ENCODE measurements around the gene KLHL35.

Gene KLHL35

GRCh38 chr11:75445315-75445953 is 12.4 kb upstream of the KLHL35 start:
- Histone ChIP-seq H3K4me2 (ENCODE audit: insufficient read depth, low read length) (no peak overlapping the region), H3K36me3 (ENCODE audit: insufficient read depth, low read length) (no peaks in the 10 kb centered on the region), H3K9ac (ENCODE audit: low read depth, low read length) (no peak overlapping the region), H3K27ac (ENCODE audit: low read length) (no peak overlapping the region), H3K4me1 (ENCODE audit: insufficient read depth, low read length) (no peaks in the 10 kb centered on the region), H3K9me3 (ENCODE audit: insufficient read depth, low read length, severe bottlenecking) (no peaks in the 10 kb centered on the region), H3K79me2 (ENCODE audit: insufficient read depth, low read length) (no peaks in the 10 kb centered on the region), H4K20me1 (ENCODE audit: insufficient read depth, low read length) (no peaks in the 10 kb centered on the region; the same call in 1 of the 2 replicates), H3K4me3 (ENCODE audit: low read depth in 1 of 2, low read length in 2 of 2) (no peak overlapping the region), H2AFZ (ENCODE audit: low read depth, low read length) (no peak overlapping the region), H3K27me3 (ENCODE audit: insufficient read depth, low read length, poor library complexity) (no peaks in the 10 kb centered on the region)
- DNase-seq, result peak; percentile 74
- peak; percentile 91 for ATAC-seq (ENCODE audit: insufficient read depth, low read depth)
- TF ChIP-seq EZH2 (IDR thresholded peaks at IDR 0.05; ENCODE audit: borderline replicate concordance, low read depth, low read length, severe bottlenecking), result no peak
- TF ChIP-seq CTCF (IDR thresholded peaks at IDR 0.05; ENCODE audit: borderline replicate concordance, extremely low read depth, low read length, poor library complexity, severe bottlenecking), result peak; percentile 99

- Histone ChIP-seq H3K4me2 (ENCODE audit: insufficient read depth, low read length) (no peak overlapping the region), H2AFZ (ENCODE audit: low read depth, low read length) (no peak overlapping the region), H4K20me1 (ENCODE audit: insufficient read depth, low read length) (no peaks in the 10 kb centered on the region; the same call in 1 of the 2 replicates), H3K27me3 (ENCODE audit: insufficient read depth, low read length, poor library complexity) (no peaks in the 10 kb centered on the region), H3K36me3 (ENCODE audit: insufficient read depth, low read length) (no peaks in the 10 kb centered on the region), H3K9ac (ENCODE audit: low read depth, low read length) (no peak overlapping the region), H3K79me2 (ENCODE audit: insufficient read depth, low read length) (no peaks in the 10 kb centered on the region), H3K27ac (ENCODE audit: low read length) (no peak overlapping the region), H3K9me3 (ENCODE audit: insufficient read depth, low read length, severe bottlenecking) (no peaks in the 10 kb centered on the region), H3K4me3 (ENCODE audit: low read depth in 1 of 2, low read length in 2 of 2) (no peak overlapping the region), H3K4me1 (ENCODE audit: insufficient read depth, low read length) (no peaks in the 10 kb centered on the region)
- ATAC-seq (ENCODE audit: insufficient read depth, low read depth) (no peak), DNase-seq (no peak)
- no peak for TF ChIP-seq CTCF (IDR thresholded peaks at IDR 0.05; ENCODE audit: borderline replicate concordance, extremely low read depth, low read length, poor library complexity, severe bottlenecking)
- no peak for TF ChIP-seq EZH2 (IDR thresholded peaks at IDR 0.05; ENCODE audit: borderline replicate concordance, low read depth, low read length, severe bottlenecking)
These were observed 10.0 kb upstream of the KLHL35 start for GRCh38 chr11:75443043-75443442.

GRCh38 chr11:75442161-75442885 is 9.3 kb upstream of the KLHL35 start:
- ATAC-seq (ENCODE audit: insufficient read depth, low read depth) (no peak), DNase-seq (no peak)
- Histone ChIP-seq H3K27me3 (ENCODE audit: insufficient read depth, low read length, poor library complexity) (no peaks in the 10 kb centered on the region), H3K9me3 (ENCODE audit: insufficient read depth, low read length, severe bottlenecking) (no peaks in the 10 kb centered on the region), H3K4me2 (ENCODE audit: insufficient read depth, low read length) (no peak overlapping the region), H3K27ac (ENCODE audit: low read length) (no peak overlapping the region), H3K4me3 (ENCODE audit: low read depth in 1 of 2, low read length in 2 of 2) (no peak overlapping the region), H2AFZ (ENCODE audit: low read depth, low read length) (no peak overlapping the region), H3K36me3 (ENCODE audit: insufficient read depth, low read length) (no peaks in the 10 kb centered on the region), H3K4me1 (ENCODE audit: insufficient read depth, low read length) (no peaks in the 10 kb centered on the region), H4K20me1 (ENCODE audit: insufficient read depth, low read length) (no peaks in the 10 kb centered on the region; the same call in 1 of the 2 replicates), H3K79me2 (ENCODE audit: insufficient read depth, low read length) (no peaks in the 10 kb centered on the region), H3K9ac (ENCODE audit: low read depth, low read length) (no peak overlapping the region)
- no peak for TF ChIP-seq CTCF (IDR thresholded peaks at IDR 0.05; ENCODE audit: borderline replicate concordance, extremely low read depth, low read length, poor library complexity, severe bottlenecking)
- no peak for TF ChIP-seq EZH2 (IDR thresholded peaks at IDR 0.05; ENCODE audit: borderline replicate concordance, low read depth, low read length, severe bottlenecking)
